NCI-H2171 treated with DMSO at 0.1 percent for 48 hours (cell line): ENCODE results near the gene SFXN1.
A peak's percentile ranks its signal among the peaks of the same experiment; 100 is the strongest.
"Not testable (repeated sequence)": the region's sequence is repeated elsewhere in the genome, so short reads cannot be mapped to it uniquely, and the experiment has no call there.

ENCODE experiments used
- DNase-seq: peaks from one replicate; lab custom pipeline; 2025; lab: John Stamatoyannopoulos, UW

SFXN1 gene

GRCh38 chr5:175494264-175495183 is 16.2 kb downstream of the SFXN1 start:
- no peak for DNase-seq

- no peak for DNase-seq
Measured at GRCh38 chr5:175501759-175502158, 23.4 kb downstream of the SFXN1 start.

- not testable (repeated sequence) for DNase-seq
Measured at GRCh38 chr5:175507671-175508070, 29.3 kb downstream of the SFXN1 start.

- no peak for DNase-seq
Measured at GRCh38 chr5:175508896-175509295, 30.5 kb downstream of the SFXN1 start.

- no peak for DNase-seq
Measured at GRCh38 chr5:175513297-175513696, 34.9 kb downstream of the SFXN1 start.

GRCh38 chr5:175513726-175514125 is 35.4 kb downstream of the SFXN1 start:
- no peak for DNase-seq

GRCh38 chr5:175516933-175517823 is 38.8 kb downstream of the SFXN1 start:
- DNase-seq, result no peak

GRCh38 chr5:175517824-175518450 is 39.6 kb downstream of the SFXN1 start:
- no peak for DNase-seq

- DNase-seq, result no peak
Measured at GRCh38 chr5:175519006-175519405, 40.6 kb downstream of the SFXN1 start.

- no peak for DNase-seq
Measured at GRCh38 chr5:175520321-175520720, 42.0 kb downstream of the SFXN1 start.

- no peak for DNase-seq
Measured at GRCh38 chr5:175520873-175521272, 42.5 kb downstream of the SFXN1 start.

- no peak for DNase-seq
Measured at GRCh38 chr5:175521313-175521833, 43.0 kb downstream of the SFXN1 start.

- no peak for DNase-seq
Measured at GRCh38 chr5:175523292-175523691, 44.9 kb downstream of the SFXN1 start.

GRCh38 chr5:175524211-175524610 is 45.9 kb downstream of the SFXN1 start:
- DNase-seq, result no peak

GRCh38 chr5:175526691-175527090 is 48.3 kb downstream of the SFXN1 start:
- DNase-seq, result no peak

GRCh38 chr5:175531361-175531760 is 53.0 kb downstream of the SFXN1 start:
- DNase-seq, result no peak

- DNase-seq, result peak; percentile 66
Measured at GRCh38 chr5:175534070-175534932, 55.9 kb downstream of the SFXN1 start.

GRCh38 chr5:175535331-175535730 is 57.0 kb downstream of the SFXN1 start:
- not testable (repeated sequence) for DNase-seq

- DNase-seq, result no peak
Measured at GRCh38 chr5:175535796-175536195, 57.4 kb downstream of the SFXN1 start.

- no peak for DNase-seq
Measured at GRCh38 chr5:175538576-175538975, 60.2 kb downstream of the SFXN1 start.

- DNase-seq, result no peak
Measured at GRCh38 chr5:175539936-175540335, 61.6 kb downstream of the SFXN1 start.
